Measurements from ENCODE around the gene LYZL1.
"Not testable (repeated sequence)": the region's sequence is repeated elsewhere in the genome, so short reads cannot be mapped to it uniquely, and the experiment has no call there.

The LYZL1 gene

DNA sequence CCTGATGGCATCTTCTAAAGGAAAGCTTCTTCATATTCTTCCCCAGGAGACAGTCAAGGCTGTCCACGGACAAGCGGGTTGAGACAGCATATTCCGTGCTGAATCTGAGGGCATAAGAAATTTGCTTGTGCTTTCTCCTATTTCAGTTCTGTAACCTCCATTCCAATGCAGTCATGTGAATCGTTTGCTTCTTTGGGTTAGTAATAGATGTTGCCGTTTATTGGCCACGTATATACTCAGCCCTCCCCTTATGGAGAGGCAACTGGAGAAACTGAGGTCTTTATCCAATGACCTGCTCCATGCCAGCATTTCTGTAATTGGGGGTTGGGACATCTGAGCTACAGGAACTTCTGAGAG, 38.9 kb downstream of the LYZL1 start:
- no peak for TF ChIP-seq CTCF (IDR thresholded peaks at IDR 0.05; ENCODE audit: insufficient read depth, low read depth, low read length, missing control alignments)
- H3K4me3 ChIP-seq (ENCODE audit: low read length) = no peak overlapping the region
- DNase-seq (ENCODE audit: low read depth) = no peak

- no peak for TF ChIP-seq CTCF (IDR thresholded peaks at IDR 0.05; ENCODE audit: insufficient read depth, low read depth, low read length, missing control alignments)
- no peak for DNase-seq (ENCODE audit: low read depth)
These were observed 40.1 kb downstream of the LYZL1 start for GRCh38 chr10:29328983-29329382.

DNA sequence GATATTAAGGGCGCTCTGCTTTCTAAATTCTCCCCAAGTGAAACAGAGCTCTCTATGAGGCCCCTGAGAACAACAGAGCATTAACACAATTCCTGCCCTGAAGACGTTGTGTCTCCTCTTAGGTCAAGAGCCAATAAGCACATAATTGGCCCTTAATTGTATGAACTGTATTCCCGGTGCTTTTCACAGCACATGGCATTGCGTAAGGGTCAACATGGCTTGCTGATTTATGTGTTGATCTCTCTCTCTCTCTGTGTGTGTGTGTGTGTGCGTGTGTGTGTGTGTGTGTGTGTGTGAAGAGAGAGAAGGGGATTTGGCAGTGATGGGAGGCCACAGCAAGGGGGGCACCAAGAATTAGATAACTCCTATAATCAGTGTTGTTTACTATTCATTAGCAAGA, 40.5 kb downstream of the LYZL1 start:
- no peak for TF ChIP-seq CTCF (IDR thresholded peaks at IDR 0.05; ENCODE audit: insufficient read depth, low read depth, low read length, missing control alignments)
- DNase-seq (ENCODE audit: low read depth) = no peak
- no peak overlapping the region for H3K4me3 ChIP-seq (ENCODE audit: low read length)

More at GRCh38 chr10:29328983-29329382, 40.1 kb downstream of the LYZL1 start:
- no peak overlapping the region for H3K4me3 ChIP-seq (ENCODE audit: low read length)

GRCh38 chr10:29332061-29332760, 43.3 kb downstream of the LYZL1 start:
- DNase-seq (ENCODE audit: low read depth) = no peak
- TF ChIP-seq CTCF (IDR thresholded peaks at IDR 0.05; ENCODE audit: insufficient read depth, low read depth, low read length, missing control alignments) = no peak
- H3K4me3 ChIP-seq (ENCODE audit: low read length) = no peak overlapping the region

DNA sequence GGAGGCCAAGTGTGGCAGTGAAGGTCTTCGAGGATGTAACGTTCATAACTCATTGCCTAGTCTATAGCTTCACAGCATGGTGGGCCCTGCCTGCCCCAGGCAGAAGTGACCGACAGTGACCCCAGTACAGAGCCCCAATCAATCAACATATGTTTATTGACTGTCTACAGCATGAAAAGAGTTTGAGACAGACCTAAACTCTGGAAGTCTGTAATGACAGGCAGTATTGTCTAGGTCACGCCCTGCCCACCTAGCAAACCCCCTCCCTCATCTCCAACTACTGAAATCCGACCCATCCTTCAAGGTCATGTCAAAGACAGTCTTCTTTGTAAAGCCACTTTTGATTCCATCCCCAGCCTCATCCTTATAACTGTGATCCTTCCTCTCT, 43.9 kb downstream of the LYZL1 start:
- no peak for DNase-seq (ENCODE audit: low read depth)
- no peak overlapping the region for H3K4me3 ChIP-seq (ENCODE audit: low read length)
- TF ChIP-seq CTCF (IDR thresholded peaks at IDR 0.05; ENCODE audit: insufficient read depth, low read depth, low read length, missing control alignments) = no peak

GRCh38 chr10:29337526-29337925, 48.7 kb downstream of the LYZL1 start:
- not testable (repeated sequence) for H3K4me3 ChIP-seq (ENCODE audit: low read length); DNase-seq (ENCODE audit: low read depth)

- no peak overlapping the region for H3K4me3 ChIP-seq (ENCODE audit: low read length)
- no peak for TF ChIP-seq CTCF (IDR thresholded peaks at IDR 0.05; ENCODE audit: insufficient read depth, low read depth, low read length, missing control alignments)
- no peak for DNase-seq (ENCODE audit: low read depth)
These were observed 54.8 kb downstream of the LYZL1 start for GRCh38 chr10:29343607-29344038.

Data from epithelial cell of esophagus (primary cell).